ENCODE data around the gene KIAA1755.

GRCh38 chr20:38216746-38217595 is 43.6 kb downstream of the KIAA1755 start:
- TF ChIP-seq POLR2A (IDR thresholded peaks at IDR 0.05) (no peak), CTCF (IDR thresholded peaks at IDR 0.05 in 4 of 5, conservative IDR thresholded peaks at IDR 0.05 in 1 of 5) (no peak)

Data from gastrocnemius medialis (tissue), 4 donors.